NCI-H510A treated with DMSO at 0.1 percent for 48 hours (cell line): ENCODE measurements around the gene IFITM2.
"Not testable (repeated sequence)": the region's sequence is repeated elsewhere in the genome, so short reads cannot be mapped to it uniquely, and the experiment has no call there.

ENCODE experiments used
- DNase-seq: peaks from one replicate; lab custom pipeline; 2025; lab: John Stamatoyannopoulos, UW

Gene IFITM2

DNA sequence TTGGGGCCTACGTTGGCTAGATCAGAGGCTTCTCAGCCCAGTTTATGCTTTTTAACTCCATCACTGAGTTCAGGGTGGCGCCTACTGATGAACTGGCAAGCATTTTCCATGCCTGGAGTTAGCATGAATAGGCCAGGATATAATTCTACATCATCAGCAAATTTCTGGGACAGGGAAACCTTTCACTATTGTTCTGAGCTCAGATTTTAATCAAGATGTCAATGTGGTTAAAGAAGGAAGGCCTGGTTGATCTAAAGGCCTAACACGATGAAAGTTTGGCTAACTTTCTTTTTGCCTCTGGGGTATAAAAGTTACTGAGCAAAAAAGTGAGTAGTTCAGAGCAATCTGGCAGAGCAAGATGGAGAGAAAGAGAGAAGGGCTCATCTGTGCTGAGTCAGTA lies 34.7 kb downstream of the IFITM2 start:
- DNase-seq = no peak

DNA sequence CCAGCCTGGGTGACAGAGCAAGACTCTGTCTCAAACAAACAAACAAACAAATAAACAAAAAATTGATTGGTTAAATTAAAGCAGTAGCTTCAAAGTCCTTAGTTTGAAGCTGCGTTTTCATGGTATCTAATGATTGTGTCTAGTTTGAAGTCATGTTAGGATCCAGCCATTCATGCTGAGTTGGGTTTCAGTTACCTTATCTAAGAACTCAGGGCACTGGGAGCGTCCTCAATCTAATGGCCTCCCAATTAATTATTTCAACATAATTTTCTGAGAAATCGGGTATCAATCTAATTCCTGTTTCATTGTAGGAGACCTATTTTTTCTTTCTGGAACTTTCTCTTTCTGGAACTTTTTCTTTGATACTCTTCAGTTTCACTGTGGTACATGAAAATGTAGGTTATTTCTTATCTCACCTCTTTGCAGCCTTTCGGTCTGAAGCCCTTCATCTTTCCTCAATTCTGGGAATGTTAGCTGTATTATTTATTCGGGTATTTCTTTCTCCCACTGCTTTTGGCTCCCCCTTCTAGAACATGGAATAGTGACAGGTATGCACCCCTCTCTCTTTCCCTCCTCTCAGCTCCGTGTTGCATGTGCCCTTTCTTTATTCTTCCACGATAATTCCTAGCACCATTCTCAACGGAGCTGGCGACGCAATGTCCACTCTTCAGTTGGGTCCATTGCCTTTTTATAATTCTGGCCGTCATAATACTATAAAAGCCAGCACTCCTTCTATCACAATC lies 37.4 kb downstream of the IFITM2 start:
- DNase-seq = no peak

DNA sequence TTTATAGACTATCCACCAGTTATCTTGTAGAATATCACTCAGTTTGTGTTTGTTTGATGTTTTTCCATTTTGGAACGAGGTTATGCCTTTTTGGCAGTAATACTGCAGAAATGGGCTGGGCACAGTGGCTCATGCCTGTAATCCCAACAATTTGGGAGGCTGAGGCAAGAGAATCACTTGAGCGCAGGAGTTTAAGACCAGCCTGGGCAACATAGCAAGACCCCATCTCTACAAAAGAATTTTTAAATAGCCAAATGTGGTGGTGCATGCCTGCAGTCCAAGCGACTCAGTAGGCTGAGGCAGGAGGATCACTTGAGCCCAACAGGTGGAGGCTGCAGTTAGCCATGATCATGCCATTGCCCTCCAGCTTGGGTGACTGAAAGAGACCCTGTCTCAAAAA lies 38.9 kb downstream of the IFITM2 start:
- DNase-seq = no peak

DNA sequence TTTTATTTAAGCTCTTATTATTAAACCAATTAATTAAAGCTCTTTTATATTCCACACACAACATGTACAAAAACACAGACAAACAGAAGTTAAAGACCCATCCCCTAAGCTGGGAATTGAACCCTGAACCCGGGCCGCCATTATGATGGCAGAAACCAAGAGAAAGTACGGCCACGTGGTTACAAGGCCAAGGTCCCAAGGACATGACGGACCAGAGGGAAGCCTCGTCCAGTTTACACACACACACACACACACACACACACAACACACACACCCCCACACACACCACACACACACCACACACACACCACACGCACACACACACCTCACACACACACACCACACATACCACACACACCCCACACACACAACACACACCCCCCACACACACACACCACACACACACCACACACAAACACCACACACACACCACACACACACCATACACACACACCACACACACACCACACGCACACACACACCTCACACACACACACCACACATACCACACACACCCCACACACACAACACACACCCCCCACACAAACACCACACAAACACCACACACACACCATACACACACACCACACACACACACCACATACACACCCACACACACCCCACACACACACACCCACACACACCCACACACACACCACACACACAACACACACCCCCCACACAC lies 41.8 kb downstream of the IFITM2 start:
- not testable (repeated sequence) for DNase-seq

DNA sequence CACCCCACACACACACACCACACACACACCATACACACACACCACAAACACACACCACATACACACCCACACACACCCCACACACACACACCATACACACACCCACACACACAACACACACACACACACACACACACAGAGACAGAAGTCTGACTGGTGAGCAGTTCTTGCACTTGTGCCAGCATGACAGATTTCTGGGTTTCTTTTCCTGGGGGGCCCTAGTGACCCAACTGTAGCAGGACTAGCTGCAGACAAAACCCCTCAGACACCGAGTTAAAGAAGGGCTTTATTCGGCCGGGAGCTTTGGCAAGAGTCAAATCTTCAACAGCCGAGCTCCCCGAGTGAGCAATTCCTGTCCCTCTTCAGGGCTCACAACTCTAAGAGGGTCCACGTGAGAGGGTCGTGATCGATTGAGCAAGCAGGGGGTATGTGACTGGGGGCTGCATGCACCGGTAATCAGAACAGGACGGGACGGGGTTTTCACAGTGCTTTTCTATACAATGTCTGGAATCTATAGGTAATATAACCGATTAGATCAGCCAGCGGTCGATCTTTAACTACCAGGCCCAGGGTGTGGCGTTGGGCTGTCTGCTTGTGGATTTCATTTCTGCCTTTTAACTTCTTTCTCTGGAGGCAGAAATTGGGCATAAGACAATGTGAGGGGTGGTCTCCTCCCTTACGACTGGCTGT lies 42.6 kb downstream of the IFITM2 start:
- not testable (repeated sequence) for DNase-seq

DNA sequence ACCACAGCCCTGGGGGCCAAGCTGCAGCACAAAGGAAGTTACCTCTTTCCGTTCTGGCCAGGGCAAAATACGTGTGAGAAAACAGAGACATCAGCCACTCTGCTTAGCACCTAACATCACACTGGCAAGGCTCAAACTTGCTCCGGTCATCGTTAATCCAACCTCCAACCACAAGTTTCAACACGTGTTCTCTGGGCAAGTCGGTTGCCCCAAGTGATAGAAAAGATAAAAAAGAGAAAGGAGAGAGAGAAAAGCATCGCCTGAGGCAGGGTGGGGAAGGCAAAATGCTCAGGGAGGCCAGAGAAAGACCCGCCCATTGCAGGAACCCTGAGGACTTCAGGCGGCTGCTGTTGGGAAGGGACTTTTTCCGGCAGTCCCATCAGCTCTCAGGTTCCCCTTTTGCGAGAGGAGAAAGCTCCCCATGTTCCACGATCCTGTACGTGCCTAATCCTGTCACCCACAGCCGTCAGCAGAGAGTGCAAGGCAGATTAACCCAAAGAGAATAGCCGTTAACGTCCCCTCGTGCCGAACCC lies 43.2 kb downstream of the IFITM2 start:
- no peak for DNase-seq

DNA sequence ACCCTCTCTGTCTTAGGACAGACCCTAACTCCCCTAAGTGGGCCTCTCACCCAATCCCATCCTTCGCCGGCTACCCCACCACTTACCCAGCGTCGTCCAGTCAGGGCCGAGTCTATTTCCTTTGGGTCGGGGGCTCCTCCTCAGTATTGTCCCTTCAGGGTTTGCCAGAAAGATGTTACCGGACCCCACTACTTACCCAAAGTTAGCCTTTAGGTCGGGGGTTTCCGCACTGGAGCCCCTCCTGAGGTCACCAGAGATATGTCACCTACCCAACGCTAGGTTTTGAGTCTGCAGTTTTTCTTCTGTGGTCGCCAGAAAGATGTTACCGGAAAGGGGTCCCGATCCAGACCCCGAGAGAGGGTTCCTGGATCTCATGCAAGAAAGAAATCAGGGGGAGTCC lies 43.8 kb downstream of the IFITM2 start:
- no peak for DNase-seq

DNA sequence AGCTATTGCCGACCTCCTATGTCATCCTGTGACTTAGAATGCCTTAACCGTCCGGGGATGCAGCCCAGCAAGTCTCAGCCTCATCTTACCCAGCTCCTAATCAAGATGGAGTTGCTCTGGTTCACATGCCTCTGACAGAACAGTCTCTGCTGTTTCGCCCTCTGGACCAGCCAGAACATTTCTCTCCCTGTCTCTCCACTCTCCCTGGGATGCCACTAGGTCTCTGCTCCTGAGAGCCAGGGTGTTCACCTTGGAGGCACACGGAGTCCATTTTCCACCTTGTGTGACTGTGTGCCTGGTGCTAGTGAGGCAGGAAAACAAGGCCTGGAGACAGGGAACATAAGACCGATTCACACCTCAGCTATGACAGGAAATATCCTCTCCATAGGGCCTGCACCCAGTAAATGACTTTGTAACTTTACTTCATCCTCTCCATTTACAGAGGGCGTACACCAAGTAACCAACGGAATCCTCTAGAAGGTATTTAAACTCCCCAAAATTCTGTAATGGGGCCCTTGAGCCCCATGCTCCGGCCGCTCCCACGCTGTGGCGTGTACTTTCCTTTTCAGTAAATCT lies 44.9 kb downstream of the IFITM2 start:
- DNase-seq = no peak

DNA sequence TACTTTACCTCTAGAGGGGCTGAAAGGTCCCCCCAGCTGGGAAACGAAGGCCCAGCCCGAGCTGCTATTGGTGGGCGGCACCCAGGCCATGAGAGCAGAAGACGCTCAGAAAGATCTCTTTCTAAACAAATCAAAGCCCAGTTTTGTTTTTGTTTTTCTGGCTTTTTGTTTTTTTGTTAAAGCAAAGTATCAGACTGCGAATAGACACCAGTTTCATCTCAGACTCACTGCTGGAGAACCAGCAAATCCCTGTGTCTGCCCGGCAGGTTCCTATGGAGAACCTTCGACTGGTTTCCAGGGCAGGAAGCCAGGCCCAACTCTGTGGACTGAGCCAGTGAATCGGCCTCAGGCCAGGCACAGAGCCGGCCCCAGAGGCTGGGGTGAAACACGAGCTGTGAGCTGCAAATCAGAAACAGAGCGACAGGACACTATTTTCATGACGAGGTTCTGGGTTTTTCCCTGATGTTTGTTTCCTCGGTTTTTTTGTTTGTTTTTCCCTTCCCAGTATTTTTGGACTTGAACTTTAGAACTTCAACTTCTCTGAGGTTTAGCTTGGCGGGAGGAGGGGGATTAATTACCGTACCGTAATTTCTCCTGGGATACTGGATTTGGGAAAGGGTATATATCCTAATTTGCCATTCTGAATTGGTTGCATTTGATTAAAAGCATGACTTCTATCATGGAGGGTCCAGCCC lies 45.7 kb downstream of the IFITM2 start:
- no peak for DNase-seq

DNA sequence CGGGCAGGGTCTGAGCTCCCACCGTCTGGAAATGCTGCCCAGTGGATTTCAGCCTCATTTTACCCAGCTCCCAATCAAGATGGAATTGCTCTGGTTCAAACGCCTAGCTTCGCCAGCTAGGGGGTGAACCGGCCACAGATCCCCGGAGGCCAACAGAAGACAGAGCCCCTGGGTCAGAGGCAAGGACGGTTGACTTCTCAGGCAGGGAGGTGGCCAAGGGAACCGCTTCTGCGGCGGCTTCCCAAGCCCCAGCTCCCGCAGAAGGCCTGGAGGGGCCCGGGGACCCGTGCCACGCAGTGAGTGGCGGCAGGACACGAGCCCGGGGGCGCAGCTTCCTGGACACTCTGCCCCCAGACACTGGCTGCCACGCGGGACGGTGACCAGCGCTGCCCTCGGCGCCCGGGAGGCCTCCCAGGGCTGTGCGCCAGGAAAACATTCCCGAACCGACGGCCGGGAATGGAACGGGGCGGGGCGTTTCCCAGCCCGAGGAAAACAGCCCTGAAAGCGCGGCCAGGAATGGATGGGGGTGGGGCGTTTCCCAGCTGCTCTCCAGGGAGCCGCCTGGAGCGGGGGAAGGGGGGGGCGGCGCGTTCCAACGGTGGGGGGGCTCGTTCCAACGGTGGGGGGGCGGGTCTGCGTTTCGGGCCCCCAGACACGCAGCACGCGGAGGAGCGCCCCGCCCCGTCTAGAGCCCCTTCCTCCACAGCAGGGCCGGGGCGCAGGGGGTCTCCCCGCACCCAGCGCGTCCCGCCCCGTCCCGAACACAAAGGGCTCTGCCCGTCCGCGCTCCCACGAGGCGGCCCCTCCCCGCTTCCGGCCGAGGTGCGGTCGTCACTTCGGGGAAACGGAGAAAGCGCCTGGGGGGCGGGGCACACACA lies 48.2 kb downstream of the IFITM2 start:
- DNase-seq = peak; percentile 48

DNA sequence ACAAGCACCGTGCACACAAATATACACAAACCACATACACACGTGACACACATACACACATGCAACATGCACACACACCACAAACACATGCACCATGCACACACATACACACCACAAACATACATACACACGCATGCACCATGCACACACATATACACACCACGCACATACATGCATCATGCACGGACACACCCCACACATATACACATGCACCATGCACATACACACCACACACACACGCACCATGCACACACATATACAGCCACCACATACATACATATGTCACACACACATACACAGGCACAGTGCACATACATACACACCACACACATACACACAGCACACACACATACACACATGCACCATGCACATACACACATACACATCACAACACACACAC lies 49.0 kb downstream of the IFITM2 start:
- no peak for DNase-seq

DNA sequence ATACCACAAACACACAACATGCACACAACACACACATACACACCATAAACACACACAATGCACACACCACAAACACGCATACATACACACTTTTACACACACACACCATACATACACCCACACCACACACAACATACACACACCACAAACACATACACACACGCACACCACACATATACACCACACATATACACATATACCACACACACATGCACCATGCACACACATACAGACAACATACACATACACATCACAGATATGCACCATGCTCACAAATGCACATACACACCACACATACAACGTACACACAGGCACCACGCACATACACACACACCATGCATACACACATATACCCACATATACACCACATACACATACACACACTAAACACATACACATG lies 50.0 kb downstream of the IFITM2 start:
- DNase-seq = no peak

DNA sequence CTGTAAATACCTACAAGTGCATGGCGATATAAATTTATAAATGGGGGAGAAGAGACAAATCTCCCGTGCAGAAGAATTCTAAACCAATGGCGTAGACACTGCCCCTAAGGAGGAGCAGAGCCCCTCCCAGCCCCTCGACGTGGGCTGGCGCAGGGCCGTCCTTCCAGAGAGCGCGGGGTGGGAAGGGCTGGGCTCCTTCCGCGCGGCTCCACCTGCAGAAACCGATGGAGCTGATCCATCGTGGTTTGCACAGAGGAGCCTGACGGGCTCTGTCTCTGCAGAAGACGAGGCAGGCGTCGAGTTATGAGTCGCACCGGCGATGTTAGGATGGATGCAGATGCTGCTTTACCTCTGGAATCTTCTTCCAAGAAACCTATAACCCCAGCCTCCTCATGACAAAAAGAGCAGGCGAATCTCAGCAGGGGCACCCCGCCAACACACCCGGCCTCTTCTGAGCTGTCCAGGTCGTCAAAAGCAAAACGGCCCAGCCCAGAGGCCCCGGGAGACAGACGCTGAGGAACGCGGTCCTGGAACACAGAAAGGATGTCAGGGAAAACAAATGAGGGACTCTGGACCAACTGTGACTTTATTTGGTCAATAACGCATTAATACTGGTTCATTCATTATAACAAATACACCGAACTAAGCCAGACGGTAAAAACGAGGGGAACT lies 50.6 kb downstream of the IFITM2 start:
- DNase-seq = no peak
